ENCODE data around the gene NEGR1.

Gene NEGR1

GRCh38 chr1:72230746-72231145, 51.6 kb downstream of the NEGR1 start:
- no peak overlapping the region for H3K4me3 ChIP-seq (ENCODE audit: low read length)
- H3K27me3 ChIP-seq (replicated peaks; ENCODE audit: control insufficient read depth, insufficient read depth, low read length), result no peaks in the 10 kb centered on the region
- no peak for DNase-seq (ENCODE audit: low read depth)
- H3K4me1 ChIP-seq (ENCODE audit: control insufficient read depth, insufficient read depth, low read length), result peaks cover 10% of the 10 kb centered on the region
- peaks cover 3% of the 10 kb centered on the region for H3K9me3 ChIP-seq (ENCODE audit: control insufficient read depth, low read length)
- no peak overlapping the region for H3K9ac ChIP-seq (ENCODE audit: low read length)
- no peaks in the 10 kb centered on the region for H3K36me3 ChIP-seq (ENCODE audit: control insufficient read depth, insufficient read depth, low read length, severe bottlenecking)

- peak; percentile 27 for DNase-seq (ENCODE audit: low read depth)
Measured at GRCh38 chr1:72229893-72230292, 52.4 kb downstream of the NEGR1 start.

GRCh38 chr1:72227667-72228066, 54.7 kb downstream of the NEGR1 start:
- Histone ChIP-seq H3K4me3 (ENCODE audit: low read length) (no peak overlapping the region), H3K36me3 (ENCODE audit: control insufficient read depth, insufficient read depth, low read length, severe bottlenecking) (no peaks in the 10 kb centered on the region), H3K4me1 (ENCODE audit: control insufficient read depth, insufficient read depth, low read length) (peaks cover 10% of the 10 kb centered on the region), H3K27me3 (replicated peaks; ENCODE audit: control insufficient read depth, insufficient read depth, low read length) (no peaks in the 10 kb centered on the region), H3K9ac (ENCODE audit: low read length) (no peak overlapping the region), H3K9me3 (ENCODE audit: control insufficient read depth, low read length) (no peaks in the 10 kb centered on the region)
- DNase-seq (ENCODE audit: low read depth), result no peak

More at GRCh38 chr1:72229893-72230292, 52.4 kb downstream of the NEGR1 start:
- H3K4me3 ChIP-seq (ENCODE audit: low read length), result no peak overlapping the region
- H3K27me3 ChIP-seq (replicated peaks; ENCODE audit: control insufficient read depth, insufficient read depth, low read length), result no peaks in the 10 kb centered on the region
- H3K4me1 ChIP-seq (ENCODE audit: control insufficient read depth, insufficient read depth, low read length), result peaks cover 10% of the 10 kb centered on the region
- no peaks in the 10 kb centered on the region for H3K36me3 ChIP-seq (ENCODE audit: control insufficient read depth, insufficient read depth, low read length, severe bottlenecking)
- no peak overlapping the region for H3K9ac ChIP-seq (ENCODE audit: low read length)
- peaks cover 3% of the 10 kb centered on the region for H3K9me3 ChIP-seq (ENCODE audit: control insufficient read depth, low read length)

- no peaks in the 10 kb centered on the region for H3K4me1 ChIP-seq (ENCODE audit: control insufficient read depth, insufficient read depth, low read length)
- no peak overlapping the region for H3K4me3 ChIP-seq (ENCODE audit: low read length)
- no peaks in the 10 kb centered on the region for H3K27me3 ChIP-seq (replicated peaks; ENCODE audit: control insufficient read depth, insufficient read depth, low read length)
- no peak for DNase-seq (ENCODE audit: low read depth)
- no peak overlapping the region for H3K9ac ChIP-seq (ENCODE audit: low read length)
- H3K9me3 ChIP-seq (ENCODE audit: control insufficient read depth, low read length), result no peaks in the 10 kb centered on the region
- no peaks in the 10 kb centered on the region for H3K36me3 ChIP-seq (ENCODE audit: control insufficient read depth, insufficient read depth, low read length, severe bottlenecking)
Measured at GRCh38 chr1:72224506-72224905, 57.8 kb downstream of the NEGR1 start.

GRCh38 chr1:72221811-72222210, 60.5 kb downstream of the NEGR1 start:
- Histone ChIP-seq H3K9me3 (ENCODE audit: control insufficient read depth, low read length) (no peaks in the 10 kb centered on the region), H3K4me1 (ENCODE audit: control insufficient read depth, insufficient read depth, low read length) (no peaks in the 10 kb centered on the region), H3K9ac (ENCODE audit: low read length) (no peak overlapping the region), H3K36me3 (ENCODE audit: control insufficient read depth, insufficient read depth, low read length, severe bottlenecking) (no peaks in the 10 kb centered on the region), H3K27me3 (replicated peaks; ENCODE audit: control insufficient read depth, insufficient read depth, low read length) (no peaks in the 10 kb centered on the region), H3K4me3 (ENCODE audit: low read length) (no peak overlapping the region)
- DNase-seq (ENCODE audit: low read depth), result no peak

GRCh38 chr1:72218141-72218739, 64.1 kb downstream of the NEGR1 start:
- no peaks in the 10 kb centered on the region for H3K4me1 ChIP-seq (ENCODE audit: control insufficient read depth, insufficient read depth, low read length)
- H3K36me3 ChIP-seq (ENCODE audit: control insufficient read depth, insufficient read depth, low read length, severe bottlenecking), result no peaks in the 10 kb centered on the region
- H3K27me3 ChIP-seq (replicated peaks; ENCODE audit: control insufficient read depth, insufficient read depth, low read length), result no peaks in the 10 kb centered on the region
- H3K4me3 ChIP-seq (ENCODE audit: low read length), result no peak overlapping the region
- no peaks in the 10 kb centered on the region for H3K9me3 ChIP-seq (ENCODE audit: control insufficient read depth, low read length)
- DNase-seq (ENCODE audit: low read depth), result no peak
- H3K9ac ChIP-seq (ENCODE audit: low read length), result no peak overlapping the region

DNA sequence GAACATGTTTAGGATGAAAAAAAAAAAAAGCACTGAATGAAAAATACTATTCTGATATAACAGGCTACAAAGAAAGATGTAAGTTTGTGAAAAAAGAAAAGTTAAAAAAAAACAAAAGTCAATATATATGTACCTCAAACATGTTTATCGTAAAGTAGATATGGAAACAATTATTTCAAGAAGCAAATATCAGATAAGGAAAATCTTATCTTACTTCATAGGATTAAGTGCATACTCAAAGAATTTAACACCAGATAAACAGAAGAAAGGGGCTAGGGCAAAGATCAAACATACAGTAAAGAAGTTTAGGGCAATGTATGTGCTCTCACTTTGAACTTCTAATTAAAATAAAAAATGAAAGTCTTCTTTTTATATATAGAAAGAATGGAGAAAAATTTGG, 75.3 kb downstream of the NEGR1 start:
- Histone ChIP-seq H3K4me3 (ENCODE audit: low read length) (no peak overlapping the region), H3K27me3 (replicated peaks; ENCODE audit: control insufficient read depth, insufficient read depth, low read length) (no peaks in the 10 kb centered on the region), H3K4me1 (ENCODE audit: control insufficient read depth, insufficient read depth, low read length) (no peaks in the 10 kb centered on the region), H3K36me3 (ENCODE audit: control insufficient read depth, insufficient read depth, low read length, severe bottlenecking) (no peaks in the 10 kb centered on the region), H3K9me3 (ENCODE audit: control insufficient read depth, low read length) (no peaks in the 10 kb centered on the region), H3K9ac (ENCODE audit: low read length) (no peak overlapping the region)
- no peak for DNase-seq (ENCODE audit: low read depth)

GRCh38 chr1:72202761-72203160, 79.6 kb downstream of the NEGR1 start:
- Histone ChIP-seq H3K4me3 (ENCODE audit: low read length) (no peak overlapping the region), H3K27me3 (replicated peaks; ENCODE audit: control insufficient read depth, insufficient read depth, low read length) (no peaks in the 10 kb centered on the region), H3K4me1 (ENCODE audit: control insufficient read depth, insufficient read depth, low read length) (peaks cover 4% of the 10 kb centered on the region), H3K36me3 (ENCODE audit: control insufficient read depth, insufficient read depth, low read length, severe bottlenecking) (no peaks in the 10 kb centered on the region), H3K9me3 (ENCODE audit: control insufficient read depth, low read length) (peaks cover 4% of the 10 kb centered on the region), H3K9ac (ENCODE audit: low read length) (no peak overlapping the region)
- no peak for DNase-seq (ENCODE audit: low read depth)

DNA sequence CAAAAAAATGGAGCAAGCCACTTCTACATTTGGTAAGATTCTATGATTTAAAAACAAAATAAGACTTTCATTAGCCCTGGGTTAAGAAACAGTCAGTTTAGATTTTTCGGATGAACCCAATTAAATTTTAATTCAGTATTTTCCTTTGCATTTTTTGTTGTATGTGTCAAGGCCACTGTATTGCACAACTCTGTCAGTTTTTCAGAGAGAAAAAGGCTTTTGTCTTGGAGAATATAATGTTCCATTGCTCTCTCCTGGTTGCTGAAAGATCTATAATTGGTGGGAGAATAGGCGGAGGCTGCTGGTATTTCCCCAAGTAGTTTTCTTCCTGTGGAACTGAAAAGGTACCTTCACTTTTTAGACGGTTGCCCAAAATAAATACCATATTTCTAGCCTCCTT, 84.6 kb downstream of the NEGR1 start:
- Histone ChIP-seq H3K9me3 (ENCODE audit: control insufficient read depth, low read length) (peaks cover 4% of the 10 kb centered on the region), H3K27me3 (replicated peaks; ENCODE audit: control insufficient read depth, insufficient read depth, low read length) (no peaks in the 10 kb centered on the region), H3K36me3 (ENCODE audit: control insufficient read depth, insufficient read depth, low read length, severe bottlenecking) (no peaks in the 10 kb centered on the region), H3K4me1 (ENCODE audit: control insufficient read depth, insufficient read depth, low read length) (peaks cover 11% of the 10 kb centered on the region), H3K4me3 (ENCODE audit: low read length) (no peak overlapping the region), H3K9ac (ENCODE audit: low read length) (no peak overlapping the region)
- DNase-seq (ENCODE audit: low read depth), result peak; percentile 72

- peak; percentile 67 for DNase-seq (ENCODE audit: low read depth)
Measured at GRCh38 chr1:72186733-72187307, 95.5 kb downstream of the NEGR1 start.

DNA sequence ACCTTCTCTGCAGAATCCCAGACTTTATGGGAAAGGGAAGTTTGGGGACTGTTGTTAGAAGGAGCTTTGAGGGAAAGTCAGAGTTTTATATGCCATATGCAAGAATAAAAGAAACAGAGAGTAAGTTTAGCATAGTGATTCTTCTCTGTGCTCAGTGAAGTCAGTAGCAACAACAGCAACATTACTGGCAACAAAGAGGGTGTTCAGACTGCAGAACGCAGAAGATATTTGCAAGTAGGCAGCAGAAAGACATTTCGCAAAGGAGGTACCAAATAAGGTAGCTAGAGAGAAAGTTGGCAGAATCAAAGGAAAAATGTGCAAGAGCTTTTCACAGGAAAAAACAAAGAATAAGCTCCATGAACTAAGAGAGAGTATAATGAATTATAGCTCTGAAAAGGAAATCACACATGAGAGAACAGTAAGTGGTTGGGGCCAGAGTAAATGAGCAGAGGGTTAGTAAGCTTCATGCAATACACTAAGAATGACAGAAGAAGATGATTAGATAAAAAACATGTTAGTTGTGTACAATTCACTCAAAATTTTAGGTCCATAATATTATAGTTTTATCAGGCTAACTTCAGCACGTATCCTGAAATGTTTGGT, 98.1 kb downstream of the NEGR1 start:
- peak; percentile 17 for DNase-seq (ENCODE audit: low read depth)
- Histone ChIP-seq H3K36me3 (ENCODE audit: control insufficient read depth, insufficient read depth, low read length, severe bottlenecking) (no peaks in the 10 kb centered on the region), H3K4me3 (ENCODE audit: low read length) (no peak overlapping the region), H3K9ac (ENCODE audit: low read length) (no peak overlapping the region), H3K9me3 (ENCODE audit: control insufficient read depth, low read length) (no peaks in the 10 kb centered on the region), H3K27me3 (replicated peaks; ENCODE audit: control insufficient read depth, insufficient read depth, low read length) (no peaks in the 10 kb centered on the region), H3K4me1 (ENCODE audit: control insufficient read depth, insufficient read depth, low read length) (peaks cover 33% of the 10 kb centered on the region)

More at GRCh38 chr1:72186733-72187307, 95.5 kb downstream of the NEGR1 start:
- H3K36me3 ChIP-seq (ENCODE audit: control insufficient read depth, insufficient read depth, low read length, severe bottlenecking), result no peaks in the 10 kb centered on the region
- H3K9ac ChIP-seq (ENCODE audit: low read length), result no peak overlapping the region
- no peak overlapping the region for H3K4me3 ChIP-seq (ENCODE audit: low read length)
- H3K4me1 ChIP-seq (ENCODE audit: control insufficient read depth, insufficient read depth, low read length), result peaks cover 37% of the 10 kb centered on the region
- no peaks in the 10 kb centered on the region for H3K27me3 ChIP-seq (replicated peaks; ENCODE audit: control insufficient read depth, insufficient read depth, low read length)
- no peaks in the 10 kb centered on the region for H3K9me3 ChIP-seq (ENCODE audit: control insufficient read depth, low read length)

Data from adipocyte (in vitro differentiated cells).